ENCODE results near the gene SRGN.

DNA sequence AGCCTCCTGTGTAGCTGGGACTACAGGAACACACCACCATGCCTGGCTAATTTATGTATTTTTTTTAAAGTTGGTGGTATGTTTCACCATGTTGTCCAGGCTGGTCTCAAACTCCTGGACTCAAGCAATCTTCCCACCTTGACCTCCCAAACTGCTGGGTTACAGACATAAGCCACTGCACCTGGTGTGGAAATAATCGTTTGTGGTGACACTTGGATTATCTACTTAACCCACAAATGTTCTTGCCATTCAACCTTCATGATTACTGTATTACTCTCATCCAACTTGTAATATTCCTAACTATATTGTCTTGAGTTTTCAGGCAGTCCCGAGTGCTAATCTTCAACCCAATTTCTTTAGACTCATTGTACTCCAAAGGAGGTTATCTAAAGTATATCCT is 9.6 kb upstream of the SRGN start:
- TF ChIP-seq RAD21 (conservative IDR thresholded peaks at IDR 0.05): no peak
- TF ChIP-seq, protein P1, sequence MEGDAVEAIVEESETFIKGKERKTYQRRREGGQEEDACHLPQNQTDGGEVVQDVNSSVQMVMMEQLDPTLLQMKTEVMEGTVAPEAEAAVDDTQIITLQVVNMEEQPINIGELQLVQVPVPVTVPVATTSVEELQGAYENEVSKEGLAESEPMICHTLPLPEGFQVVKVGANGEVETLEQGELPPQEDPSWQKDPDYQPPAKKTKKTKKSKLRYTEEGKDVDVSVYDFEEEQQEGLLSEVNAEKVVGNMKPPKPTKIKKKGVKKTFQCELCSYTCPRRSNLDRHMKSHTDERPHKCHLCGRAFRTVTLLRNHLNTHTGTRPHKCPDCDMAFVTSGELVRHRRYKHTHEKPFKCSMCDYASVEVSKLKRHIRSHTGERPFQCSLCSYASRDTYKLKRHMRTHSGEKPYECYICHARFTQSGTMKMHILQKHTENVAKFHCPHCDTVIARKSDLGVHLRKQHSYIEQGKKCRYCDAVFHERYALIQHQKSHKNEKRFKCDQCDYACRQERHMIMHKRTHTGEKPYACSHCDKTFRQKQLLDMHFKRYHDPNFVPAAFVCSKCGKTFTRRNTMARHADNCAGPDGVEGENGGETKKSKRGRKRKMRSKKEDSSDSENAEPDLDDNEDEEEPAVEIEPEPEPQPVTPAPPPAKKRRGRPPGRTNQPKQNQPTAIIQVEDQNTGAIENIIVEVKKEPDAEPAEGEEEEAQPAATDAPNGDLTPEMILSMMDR (IDR thresholded peaks at IDR 0.05; ENCODE audit: poor library complexity, severe bottlenecking): no peak
- TF ChIP-seq POLR2AphosphoS5 (IDR thresholded peaks at IDR 0.05): no peak
- TF ChIP-seq EP300 (conservative IDR thresholded peaks at IDR 0.05; ENCODE audit: poor library complexity, severe bottlenecking): no peak

All from neural cell (in vitro differentiated cells).